GM19452 (cell line): Measurements from ENCODE around the gene TBL3.
"Not testable (repeated sequence)": the region's sequence is repeated elsewhere in the genome, so short reads cannot be mapped to it uniquely, and the experiment has no call there.

Experiments
- ATAC-seq: cut with Tn5 transposase; IDR thresholded peaks from one replicate; pipeline ENCODE4 v1.9.1; 2021; ENCODE audit not compliant: unreplicated experiment

The TBL3 gene

GRCh38 chr16:1942810-1943726, 28.8 kb upstream of the TBL3 start, which contains the start of gene MSRB1:
MSRB1 (minus strand) TSS chr16:1943199; CDS start chr16:1943156, 43 bp downstream.
- ATAC-seq = peak; percentile 93

- no peak for ATAC-seq
Measured at GRCh38 chr16:1944612-1945199, 27.1 kb upstream of the TBL3 start.

- ATAC-seq = no peak
Measured at GRCh38 chr16:1945559-1946391, 26.1 kb upstream of the TBL3 start.

GRCh38 chr16:1946495-1947368, 25.1 kb upstream of the TBL3 start:
- no peak for ATAC-seq

- ATAC-seq = no peak
Measured at GRCh38 chr16:1947369-1947670, 24.5 kb upstream of the TBL3 start.

GRCh38 chr16:1949507-1949906, 22.3 kb upstream of the TBL3 start:
- no peak for ATAC-seq

- ATAC-seq = no peak
Measured at GRCh38 chr16:1950047-1950446, 21.8 kb upstream of the TBL3 start.

- no peak for ATAC-seq
Measured at GRCh38 chr16:1950559-1950958, 21.3 kb upstream of the TBL3 start.

- ATAC-seq = no peak
Measured at GRCh38 chr16:1953734-1954133, 18.1 kb upstream of the TBL3 start.

- ATAC-seq = not testable (repeated sequence)
Measured at GRCh38 chr16:1957434-1958142, 14.3 kb upstream of the TBL3 start.

GRCh38 chr16:1958143-1958491, 13.7 kb upstream of the TBL3 start:
- not testable (repeated sequence) for ATAC-seq

GRCh38 chr16:1958715-1959268, 13.1 kb upstream of the TBL3 start:
- peak; percentile 14 for ATAC-seq

GRCh38 chr16:1959269-1960039, 12.4 kb upstream of the TBL3 start, which contains the start of gene NDUFB10:
NDUFB10 (plus strand) TSS chr16:1959538; CDS start chr16:1959625, 87 bp downstream.
- ATAC-seq = peak; percentile 71

- ATAC-seq = no peak
Measured at GRCh38 chr16:1960665-1961630, 10.9 kb upstream of the TBL3 start.

- ATAC-seq = no peak
Measured at GRCh38 chr16:1961651-1962067, 10.2 kb upstream of the TBL3 start.

- not testable (repeated sequence) for ATAC-seq
Measured at GRCh38 chr16:1962161-1963153, 9.4 kb upstream of the TBL3 start.
